T1000 (cell line): ENCODE data around the gene ARHGAP33.

Source experiments
- DNase-seq: peaks from one replicate; lab custom pipeline; 2025; ENCODE audit warnings: mixed read lengths; lab: John Stamatoyannopoulos, UW

Gene ARHGAP33

GRCh38 chr19:35780058-35780457, 4.7 kb downstream of the ARHGAP33 start:
- no peak for DNase-seq

GRCh38 chr19:35780717-35781116, 5.4 kb downstream of the ARHGAP33 start:
- no peak for DNase-seq

GRCh38 chr19:35781650-35782049, 6.3 kb downstream of the ARHGAP33 start:
- no peak for DNase-seq

GRCh38 chr19:35782589-35782988, 7.2 kb downstream of the ARHGAP33 start:
- DNase-seq: no peak

GRCh38 chr19:35783469-35784434, 8.4 kb downstream of the ARHGAP33 start:
- DNase-seq: no peak

GRCh38 chr19:35784503-35785338, 9.4 kb downstream of the ARHGAP33 start:
- no peak for DNase-seq

- no peak for DNase-seq
These were observed 9.9 kb downstream of the ARHGAP33 start for GRCh38 chr19:35785339-35785627.

- DNase-seq: no peak
These were observed 11.2 kb downstream of the ARHGAP33 start for GRCh38 chr19:35786299-35787160.

- DNase-seq: no peak
These were observed 11.9 kb downstream of the ARHGAP33 start for GRCh38 chr19:35787227-35787799.

GRCh38 chr19:35788205-35788960, 13.0 kb downstream of the ARHGAP33 start:
- no peak for DNase-seq

- no peak for DNase-seq
These were observed 14.0 kb downstream of the ARHGAP33 start for GRCh38 chr19:35789195-35789977.

GRCh38 chr19:35789978-35790944, 14.9 kb downstream of the ARHGAP33 start:
- no peak for DNase-seq

GRCh38 chr19:35790981-35791813, 15.8 kb downstream of the ARHGAP33 start:
- DNase-seq: no peak

GRCh38 chr19:35791814-35792279, 16.5 kb downstream of the ARHGAP33 start:
- no peak for DNase-seq

GRCh38 chr19:35792312-35792711, 16.9 kb downstream of the ARHGAP33 start:
- no peak for DNase-seq

- no peak for DNase-seq
These were observed 17.5 kb downstream of the ARHGAP33 start for GRCh38 chr19:35792888-35793287.

GRCh38 chr19:35793381-35794165, 18.2 kb downstream of the ARHGAP33 start:
- DNase-seq: peak; percentile 22
